ENCODE measurements around the gene RASL11A. TPM values are rescaled to one million over a fixed set of nuclear protein-coding genes. Genes with fewer than 3 reads are reported as not detected.
"Not testable (repeated sequence)": the region's sequence is repeated elsewhere in the genome, so short reads cannot be mapped to it uniquely, and the experiment has no call there.

Gene RASL11A, protein sequence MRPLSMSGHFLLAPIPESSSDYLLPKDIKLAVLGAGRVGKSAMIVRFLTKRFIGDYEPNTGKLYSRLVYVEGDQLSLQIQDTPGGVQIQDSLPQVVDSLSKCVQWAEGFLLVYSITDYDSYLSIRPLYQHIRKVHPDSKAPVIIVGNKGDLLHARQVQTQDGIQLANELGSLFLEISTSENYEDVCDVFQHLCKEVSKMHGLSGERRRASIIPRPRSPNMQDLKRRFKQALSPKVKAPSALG
- 1 to 10 TPM; 3.5 to 5.5 TPM for total RNA-seq

DNA sequence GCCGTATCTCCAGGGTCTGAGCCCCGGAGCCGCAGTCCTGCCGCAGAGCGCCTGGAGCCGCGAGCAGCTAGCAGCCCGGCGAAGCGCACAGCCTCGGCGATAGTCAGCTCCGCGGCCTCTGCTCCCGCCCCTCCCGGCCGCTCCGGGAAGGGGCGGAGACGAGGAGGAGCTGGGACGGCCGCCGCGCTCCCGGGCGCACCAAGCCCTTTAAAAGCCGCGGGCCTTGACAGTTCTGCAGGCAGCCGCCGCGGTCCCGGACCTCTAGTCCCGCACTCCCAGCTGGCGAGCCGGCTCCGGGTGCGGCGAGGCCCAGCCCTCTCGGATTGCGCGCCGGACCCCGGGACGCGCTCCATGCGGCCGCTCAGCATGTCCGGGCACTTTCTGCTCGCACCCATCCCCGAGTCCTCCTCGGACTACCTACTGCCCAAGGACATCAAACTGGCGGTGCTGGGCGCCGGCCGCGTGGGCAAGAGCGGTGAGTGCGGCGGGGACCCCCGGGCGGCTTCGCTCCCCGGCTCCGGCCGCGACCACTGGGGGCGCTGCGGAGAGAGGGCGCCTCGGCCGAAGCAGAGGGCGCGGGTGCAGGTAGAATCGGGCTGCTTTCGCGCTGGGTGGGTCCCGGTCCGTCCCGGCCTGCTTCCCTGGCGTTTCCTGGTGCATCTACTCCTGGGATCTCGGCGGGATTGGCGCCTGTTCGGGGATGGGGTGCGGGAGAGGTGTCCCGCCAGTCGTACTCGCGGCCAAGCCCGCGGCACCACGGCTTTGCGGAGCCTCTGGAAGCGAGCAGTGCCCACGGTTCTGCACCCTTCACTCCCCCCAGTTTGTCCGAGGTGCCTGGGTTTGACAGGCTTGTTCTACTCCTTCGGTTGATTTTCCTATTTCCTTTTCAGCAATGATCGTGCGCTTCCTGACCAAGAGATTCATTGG, at the start of gene RASL11A:
Gene RASL11A (plus strand): TSS at position 237 of the 927 bp plus-strand sequence. CDS start 115 bp downstream, at position 352.
- peaks cover 9% of the 10 kb centered on the region for H3K4me1 Mint-ChIP-seq
- H3K4me3 Mint-ChIP-seq = peak within 1 kb of the TSS; percentile 86
- no peaks in the 10 kb centered on the region for H3K9me3 Mint-ChIP-seq
- peak within 1 kb of the TSS; percentile 81 for H3K27ac Mint-ChIP-seq
- H3K27me3 Mint-ChIP-seq = peaks cover 15% of the 10 kb centered on the region
- no peaks in the 10 kb centered on the region for H3K36me3 Mint-ChIP-seq (ENCODE audit: low read depth)
- peak; percentile 95 for ATAC-seq (replicated peaks)

DNA sequence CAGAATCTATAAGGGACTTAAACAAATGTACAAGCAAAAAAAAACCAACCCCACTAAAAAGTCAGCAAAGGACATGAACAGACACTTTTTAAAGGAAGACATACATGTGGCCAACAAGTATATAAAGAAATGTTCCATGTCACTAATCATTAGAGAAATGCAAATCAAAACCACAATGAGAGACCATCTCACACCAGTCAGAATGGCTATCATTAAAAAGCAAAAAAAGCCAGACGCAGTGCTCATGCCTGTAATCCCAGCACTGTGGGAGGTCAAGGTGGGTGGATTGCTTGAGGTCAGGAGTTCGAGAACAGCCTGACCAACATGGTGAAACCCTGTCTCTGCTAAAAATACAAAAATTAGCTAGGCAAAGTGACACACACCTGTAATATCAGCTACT, 48.5 kb upstream of the RASL11A start:
- H3K9me3 Mint-ChIP-seq; H3K4me1 Mint-ChIP-seq; H3K27ac Mint-ChIP-seq; H3K36me3 Mint-ChIP-seq (ENCODE audit: low read depth); H3K4me3 Mint-ChIP-seq; ATAC-seq (replicated peaks): not testable (repeated sequence)
- H3K27me3 Mint-ChIP-seq = peaks cover 25% of the 10 kb centered on the region

GRCh38 chr13:27226991-27227390, 43.6 kb upstream of the RASL11A start:
- H3K27ac Mint-ChIP-seq = no peak overlapping the region
- H3K4me1 Mint-ChIP-seq = no peaks in the 10 kb centered on the region
- H3K9me3 Mint-ChIP-seq = no peaks in the 10 kb centered on the region
- H3K36me3 Mint-ChIP-seq (ENCODE audit: low read depth) = no peaks in the 10 kb centered on the region
- H3K27me3 Mint-ChIP-seq = peaks cover 21% of the 10 kb centered on the region
- no peak for ATAC-seq (replicated peaks)
- no peak overlapping the region for H3K4me3 Mint-ChIP-seq

DNA sequence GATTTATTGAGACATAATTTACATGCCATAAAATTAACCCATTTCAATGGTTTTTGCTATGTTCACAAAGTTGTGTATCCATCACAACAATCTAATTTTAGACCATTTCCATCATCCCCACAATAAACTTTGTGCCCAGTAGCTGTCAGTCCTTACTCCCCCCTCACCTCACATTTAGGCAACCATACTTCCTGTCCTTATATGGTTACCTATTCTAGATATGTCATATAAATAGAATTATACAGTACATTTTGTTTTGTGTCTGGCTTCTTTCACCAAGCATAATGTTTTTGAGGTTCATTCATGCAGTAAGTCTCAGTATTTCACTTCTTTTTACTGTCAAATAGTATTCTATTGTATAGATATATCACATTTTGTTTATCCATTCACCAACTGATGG, 42.5 kb upstream of the RASL11A start:
- H3K27me3 Mint-ChIP-seq = peaks cover 20% of the 10 kb centered on the region
- no peak overlapping the region for H3K27ac Mint-ChIP-seq
- no peaks in the 10 kb centered on the region for H3K4me1 Mint-ChIP-seq
- H3K4me3 Mint-ChIP-seq = no peak overlapping the region
- no peaks in the 10 kb centered on the region for H3K9me3 Mint-ChIP-seq
- no peak for ATAC-seq (replicated peaks)
- H3K36me3 Mint-ChIP-seq (ENCODE audit: low read depth) = no peaks in the 10 kb centered on the region

GRCh38 chr13:27229642-27230041, 41.0 kb upstream of the RASL11A start:
- Mint-ChIP-seq H3K27me3 (peaks cover 17% of the 10 kb centered on the region), H3K36me3 (ENCODE audit: low read depth) (no peaks in the 10 kb centered on the region), H3K27ac (no peak overlapping the region), H3K9me3 (no peaks in the 10 kb centered on the region), H3K4me1 (no peaks in the 10 kb centered on the region), H3K4me3 (no peak overlapping the region)
- no peak for ATAC-seq (replicated peaks)

DNA sequence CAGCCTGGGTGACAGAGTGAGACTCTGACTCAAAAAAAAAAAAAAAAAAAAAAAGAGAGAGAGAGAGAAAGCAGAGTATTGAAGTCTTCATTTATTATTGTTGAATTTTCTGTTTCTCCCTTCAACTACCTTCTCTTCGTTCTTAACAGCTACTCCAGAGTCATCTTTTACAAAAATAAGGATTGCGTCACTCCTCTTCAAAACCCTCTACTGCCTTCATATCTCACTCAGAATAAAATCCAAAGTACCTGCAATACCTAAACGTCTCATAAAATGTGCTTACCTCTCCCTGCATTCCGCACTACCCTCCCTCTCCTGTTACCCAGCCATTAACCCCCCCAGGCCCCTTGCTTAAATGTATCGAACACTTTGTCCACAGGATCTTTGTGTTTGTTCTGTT, 36.7 kb upstream of the RASL11A start:
- ATAC-seq (replicated peaks) = no peak
- no peaks in the 10 kb centered on the region for H3K27me3 Mint-ChIP-seq

GRCh38 chr13:27236478-27236877, 34.2 kb upstream of the RASL11A start:
- H3K9me3 Mint-ChIP-seq = no peaks in the 10 kb centered on the region
- H3K27ac Mint-ChIP-seq = no peak overlapping the region
- no peaks in the 10 kb centered on the region for H3K4me1 Mint-ChIP-seq
- no peaks in the 10 kb centered on the region for H3K36me3 Mint-ChIP-seq (ENCODE audit: low read depth)
- no peak overlapping the region for H3K4me3 Mint-ChIP-seq
- no peak for ATAC-seq (replicated peaks)
- H3K27me3 Mint-ChIP-seq = no peaks in the 10 kb centered on the region

More for the DNA sequence above, 36.7 kb upstream of the RASL11A start:
- Mint-ChIP-seq H3K27ac (no peak overlapping the region), H3K9me3 (no peaks in the 10 kb centered on the region), H3K4me1 (no peaks in the 10 kb centered on the region), H3K4me3 (no peak overlapping the region), H3K36me3 (ENCODE audit: low read depth) (no peaks in the 10 kb centered on the region)

DNA sequence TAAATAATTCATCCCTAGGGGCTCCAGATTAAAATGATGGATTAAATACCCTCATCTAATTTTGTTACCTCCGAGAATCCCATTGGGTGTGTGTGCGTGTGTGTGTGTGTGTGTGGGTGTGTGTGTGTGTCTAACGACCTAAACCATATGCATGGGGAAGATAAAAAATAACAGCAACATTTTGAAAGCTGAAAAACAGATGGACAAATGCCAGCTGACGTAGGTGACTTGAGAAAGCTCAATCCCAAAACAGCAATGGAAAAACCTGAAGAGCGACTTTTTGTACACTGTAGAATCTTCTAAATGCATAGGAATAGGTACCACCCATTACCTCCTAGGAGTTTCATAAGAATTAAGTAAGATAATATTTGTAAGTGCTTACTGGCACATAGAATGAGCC, 27.9 kb upstream of the RASL11A start:
- H3K36me3 Mint-ChIP-seq (ENCODE audit: low read depth) = peaks cover 16% of the 10 kb centered on the region
- no peak overlapping the region for H3K4me3 Mint-ChIP-seq
- no peak for ATAC-seq (replicated peaks)
- no peaks in the 10 kb centered on the region for H3K27me3 Mint-ChIP-seq
- H3K4me1 Mint-ChIP-seq = no peaks in the 10 kb centered on the region
- H3K27ac Mint-ChIP-seq = no peak overlapping the region
- H3K9me3 Mint-ChIP-seq = no peaks in the 10 kb centered on the region

- no peaks in the 10 kb centered on the region for H3K4me1 Mint-ChIP-seq
Observed at GRCh38 chr13:27245610-27246009, 25.0 kb upstream of the RASL11A start.

DNA sequence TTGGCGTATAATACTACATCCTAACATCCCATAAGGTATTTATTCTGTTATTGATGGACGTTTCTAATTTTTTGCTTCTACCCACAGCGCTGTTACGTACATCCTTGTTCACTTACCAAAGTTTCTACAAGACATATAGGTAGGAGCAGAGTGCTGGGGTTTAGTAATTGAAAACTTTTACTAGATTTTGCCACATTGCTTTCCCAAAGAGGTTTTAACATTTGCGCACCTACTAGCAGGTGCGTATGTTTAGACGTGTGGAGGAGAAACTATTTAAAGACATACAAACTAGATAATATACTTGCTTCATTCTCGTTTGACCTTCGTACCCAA, 19.8 kb upstream of the RASL11A start:
- Mint-ChIP-seq H3K4me1 (peaks cover 13% of the 10 kb centered on the region), H3K4me3 (peak overlapping the region; percentile 99), H3K9me3 (no peaks in the 10 kb centered on the region), H3K27ac (peak overlapping the region; percentile 99), H3K36me3 (ENCODE audit: low read depth) (peaks cover 47% of the 10 kb centered on the region), H3K27me3 (no peaks in the 10 kb centered on the region)
- ATAC-seq (replicated peaks) = peak; percentile 1

More at GRCh38 chr13:27245610-27246009, 25.0 kb upstream of the RASL11A start:
- Mint-ChIP-seq H3K27ac (no peak overlapping the region), H3K9me3 (no peaks in the 10 kb centered on the region), H3K27me3 (no peaks in the 10 kb centered on the region), H3K4me3 (no peak overlapping the region), H3K36me3 (ENCODE audit: low read depth) (peaks cover 16% of the 10 kb centered on the region)
- ATAC-seq (replicated peaks) = no peak

GRCh38 chr13:27251166-27252091, 19.2 kb upstream of the RASL11A start, which contains the start of gene RPL21:
Gene RPL21 (plus strand): TSS chr13:27251558. CDS start chr13:27253777, 2,219 bp downstream.
- peaks cover 13% of the 10 kb centered on the region for H3K4me1 Mint-ChIP-seq
- H3K36me3 Mint-ChIP-seq (ENCODE audit: low read depth) = peaks cover 53% of the 10 kb centered on the region

DNA sequence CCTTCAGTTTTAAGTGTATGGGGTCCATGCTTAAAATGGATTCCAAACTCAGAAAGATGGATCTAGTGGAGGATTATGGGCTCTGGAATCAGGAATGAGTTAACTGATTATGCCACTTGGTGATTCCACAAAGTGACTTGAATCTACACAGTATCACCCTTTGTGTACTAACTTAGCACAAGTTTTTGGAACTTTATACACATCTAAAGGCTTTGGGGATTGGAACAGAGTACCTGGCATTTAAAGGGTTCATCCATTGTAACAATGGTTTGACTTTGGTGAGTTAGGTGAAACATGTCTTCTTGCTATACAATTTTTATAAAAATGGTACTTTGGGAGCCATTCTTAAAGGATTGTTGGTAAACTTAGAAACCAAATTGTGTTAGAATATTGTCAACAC, 18.2 kb upstream of the RASL11A start:
- ATAC-seq (replicated peaks) = no peak
- no peaks in the 10 kb centered on the region for H3K9me3 Mint-ChIP-seq
- H3K36me3 Mint-ChIP-seq (ENCODE audit: low read depth) = peaks cover 64% of the 10 kb centered on the region
- H3K4me1 Mint-ChIP-seq = peaks cover 13% of the 10 kb centered on the region
- H3K27me3 Mint-ChIP-seq = no peaks in the 10 kb centered on the region
- H3K27ac Mint-ChIP-seq = peak overlapping the region; percentile 99
- H3K4me3 Mint-ChIP-seq = peak overlapping the region; percentile 99

More at GRCh38 chr13:27251166-27252091, 19.2 kb upstream of the RASL11A start, which contains the start of gene RPL21:
- peak; percentile 96 for ATAC-seq (replicated peaks)
- peak within 1 kb of the TSS; percentile 99 for H3K27ac Mint-ChIP-seq
- no peaks in the 10 kb centered on the region for H3K27me3 Mint-ChIP-seq
- H3K4me3 Mint-ChIP-seq = peak within 1 kb of the TSS; percentile 99
- H3K9me3 Mint-ChIP-seq = no peaks in the 10 kb centered on the region

GRCh38 chr13:27257233-27257568, 13.4 kb upstream of the RASL11A start:
- H3K4me3 Mint-ChIP-seq = peak overlapping the region; percentile 4
- H3K36me3 Mint-ChIP-seq (ENCODE audit: low read depth) = peaks cover 99% of the 10 kb centered on the region
- ATAC-seq (replicated peaks) = no peak
- peaks cover 33% of the 10 kb centered on the region for H3K4me1 Mint-ChIP-seq
- H3K27me3 Mint-ChIP-seq = no peaks in the 10 kb centered on the region
- no peaks in the 10 kb centered on the region for H3K9me3 Mint-ChIP-seq
- H3K27ac Mint-ChIP-seq = no peak overlapping the region

DNA sequence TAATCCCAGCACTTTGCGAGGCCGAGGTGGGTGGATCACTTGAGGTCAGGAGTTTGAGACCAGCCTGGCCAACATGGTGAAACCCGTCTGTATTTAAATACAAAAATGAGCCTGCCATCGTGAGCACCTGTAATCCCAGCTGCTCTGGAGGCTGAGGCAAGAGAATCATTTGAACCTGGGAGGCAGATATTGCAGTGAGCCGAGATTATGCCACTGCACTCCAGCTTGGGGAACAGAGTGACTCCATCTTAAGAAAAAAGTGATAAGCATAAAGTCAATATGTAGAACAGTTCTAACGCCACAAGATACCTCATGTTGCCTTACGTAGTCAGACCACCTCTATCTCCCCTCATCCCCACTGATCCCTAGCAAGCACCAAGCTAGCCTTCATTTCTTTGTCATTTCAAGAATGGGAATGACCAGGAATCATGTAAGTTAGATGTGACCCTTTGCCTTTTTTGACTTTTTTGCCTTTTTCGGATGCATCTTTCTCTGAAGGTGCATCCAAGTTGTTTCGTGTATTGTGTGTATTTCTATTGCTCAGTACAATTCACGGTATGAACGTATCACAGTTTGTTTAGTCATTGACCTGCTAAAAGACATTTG, 12.9 kb upstream of the RASL11A start:
- Mint-ChIP-seq H3K4me1 (peaks cover 33% of the 10 kb centered on the region), H3K27ac (no peak overlapping the region), H3K9me3 (no peaks in the 10 kb centered on the region), H3K27me3 (no peaks in the 10 kb centered on the region), H3K36me3 (ENCODE audit: low read depth) (peaks cover 98% of the 10 kb centered on the region), H3K4me3 (peak overlapping the region; percentile 4)
- ATAC-seq (replicated peaks) = no peak
